ENCODE measurements around the gene ATRAID. TPM values are rescaled to one million over a fixed set of nuclear protein-coding genes. Genes with fewer than 3 reads are reported as not detected.

The ATRAID gene
- total RNA-seq, 1 experiment from 2014 or later = 97.2 TPM

DNA sequence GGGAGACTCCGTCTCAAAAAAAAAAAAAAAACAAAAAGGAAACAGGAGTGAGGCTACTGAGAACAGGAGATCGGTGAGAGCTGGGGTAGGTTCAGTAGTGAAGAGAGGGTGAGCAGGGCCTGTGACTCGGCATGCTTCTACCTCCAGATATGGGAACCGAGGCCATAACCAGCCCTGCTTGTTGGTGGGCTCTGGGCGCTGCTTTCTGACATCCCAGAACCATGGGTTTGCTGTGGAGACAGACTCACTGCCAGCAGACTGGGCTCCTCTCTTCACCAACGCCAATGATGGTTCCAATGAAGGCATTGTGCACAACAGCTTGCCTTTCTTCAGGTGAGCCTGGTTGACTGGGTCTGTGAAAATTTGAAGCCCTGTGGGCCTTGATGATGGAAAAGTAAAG lies 11.6 kb downstream of the ATRAID start:
- H3K9me3 Mint-ChIP-seq = no peaks in the 10 kb centered on the region
- ChIA-PET POLR2A (interaction anchor here (0.7 to 1.0 kb wide), 2 partner anchors 25 to 72 kb away, joined by 3 to 5 read pairs; no protein-coding TSS in a partner anchor), CTCF (interaction anchor here (0.9 kb wide), 1 partner anchor 27 kb away, joined by 3 read pairs; no protein-coding TSS in a partner anchor)
- no peak overlapping the region for H3K4me3 Mint-ChIP-seq
- peaks cover 86% of the 10 kb centered on the region for H3K36me3 Mint-ChIP-seq
- peaks cover 5% of the 10 kb centered on the region for H3K4me1 Mint-ChIP-seq
- DNase-seq (ENCODE audit: low spot score) = no peak
- H3K27me3 Mint-ChIP-seq (ENCODE audit: low read depth) = no peaks in the 10 kb centered on the region
- no peak overlapping the region for H3K27ac Mint-ChIP-seq
- no peak for TF ChIP-seq TCF7 (CRISPR knock-in tag; IDR thresholded peaks at IDR 0.05; ENCODE audit: low read depth)
- TF ChIP-seq, protein P1, sequence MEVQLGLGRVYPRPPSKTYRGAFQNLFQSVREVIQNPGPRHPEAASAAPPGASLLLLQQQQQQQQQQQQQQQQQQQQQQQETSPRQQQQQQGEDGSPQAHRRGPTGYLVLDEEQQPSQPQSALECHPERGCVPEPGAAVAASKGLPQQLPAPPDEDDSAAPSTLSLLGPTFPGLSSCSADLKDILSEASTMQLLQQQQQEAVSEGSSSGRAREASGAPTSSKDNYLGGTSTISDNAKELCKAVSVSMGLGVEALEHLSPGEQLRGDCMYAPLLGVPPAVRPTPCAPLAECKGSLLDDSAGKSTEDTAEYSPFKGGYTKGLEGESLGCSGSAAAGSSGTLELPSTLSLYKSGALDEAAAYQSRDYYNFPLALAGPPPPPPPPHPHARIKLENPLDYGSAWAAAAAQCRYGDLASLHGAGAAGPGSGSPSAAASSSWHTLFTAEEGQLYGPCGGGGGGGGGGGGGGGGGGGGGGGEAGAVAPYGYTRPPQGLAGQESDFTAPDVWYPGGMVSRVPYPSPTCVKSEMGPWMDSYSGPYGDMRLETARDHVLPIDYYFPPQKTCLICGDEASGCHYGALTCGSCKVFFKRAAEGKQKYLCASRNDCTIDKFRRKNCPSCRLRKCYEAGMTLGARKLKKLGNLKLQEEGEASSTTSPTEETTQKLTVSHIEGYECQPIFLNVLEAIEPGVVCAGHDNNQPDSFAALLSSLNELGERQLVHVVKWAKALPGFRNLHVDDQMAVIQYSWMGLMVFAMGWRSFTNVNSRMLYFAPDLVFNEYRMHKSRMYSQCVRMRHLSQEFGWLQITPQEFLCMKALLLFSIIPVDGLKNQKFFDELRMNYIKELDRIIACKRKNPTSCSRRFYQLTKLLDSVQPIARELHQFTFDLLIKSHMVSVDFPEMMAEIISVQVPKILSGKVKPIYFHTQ (CRISPR knock-in tag; IDR thresholded peaks at IDR 0.05) = no peak
- TF ChIP-seq, protein P2, sequence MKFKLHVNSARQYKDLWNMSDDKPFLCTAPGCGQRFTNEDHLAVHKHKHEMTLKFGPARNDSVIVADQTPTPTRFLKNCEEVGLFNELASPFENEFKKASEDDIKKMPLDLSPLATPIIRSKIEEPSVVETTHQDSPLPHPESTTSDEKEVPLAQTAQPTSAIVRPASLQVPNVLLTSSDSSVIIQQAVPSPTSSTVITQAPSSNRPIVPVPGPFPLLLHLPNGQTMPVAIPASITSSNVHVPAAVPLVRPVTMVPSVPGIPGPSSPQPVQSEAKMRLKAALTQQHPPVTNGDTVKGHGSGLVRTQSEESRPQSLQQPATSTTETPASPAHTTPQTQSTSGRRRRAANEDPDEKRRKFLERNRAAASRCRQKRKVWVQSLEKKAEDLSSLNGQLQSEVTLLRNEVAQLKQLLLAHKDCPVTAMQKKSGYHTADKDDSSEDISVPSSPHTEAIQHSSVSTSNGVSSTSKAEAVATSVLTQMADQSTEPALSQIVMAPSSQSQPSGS (CRISPR knock-in tag; IDR thresholded peaks at IDR 0.05; ENCODE audit: borderline replicate concordance, low read depth) = no peak
- TF ChIP-seq ZNF121 (CRISPR knock-in tag; IDR thresholded peaks at IDR 0.05) = no peak
- no peak for ATAC-seq

- no peak overlapping the region for H3K4me3 Mint-ChIP-seq
- H3K36me3 Mint-ChIP-seq = peaks cover 82% of the 10 kb centered on the region
- ChIA-PET CTCF (interaction anchor here (1.1 to 1.7 kb wide), 2 partner anchors 78 to 92 kb away, joined by 3 read pairs; no protein-coding TSS in a partner anchor), POLR2A (interaction anchor here (1.2 kb wide), 1 partner anchor 25 kb away, joined by 3 read pairs; no protein-coding TSS in a partner anchor)
- ATAC-seq (no peak), DNase-seq (ENCODE audit: low spot score) (no peak)
- no peaks in the 10 kb centered on the region for H3K4me1 Mint-ChIP-seq
- H3K9me3 Mint-ChIP-seq = no peaks in the 10 kb centered on the region
- H3K27ac Mint-ChIP-seq = no peak overlapping the region
- no peaks in the 10 kb centered on the region for H3K27me3 Mint-ChIP-seq (ENCODE audit: low read depth)
- TF ChIP-seq ESRRA (CRISPR knock-in tag; IDR thresholded peaks at IDR 0.05; ENCODE audit: borderline replicate concordance) (no peak), AFF4 (CRISPR knock-in tag; IDR thresholded peaks at IDR 0.05; ENCODE audit: borderline replicate concordance) (no peak), E2F1 (CRISPR knock-in tag; IDR thresholded peaks at IDR 0.05) (no peak), TCF7 (CRISPR knock-in tag; IDR thresholded peaks at IDR 0.05; ENCODE audit: low read depth) (no peak), GABPB1 (CRISPR knock-in tag; IDR thresholded peaks at IDR 0.05) (no peak), MXD4 (CRISPR knock-in tag; IDR thresholded peaks at IDR 0.05; ENCODE audit: borderline replicate concordance) (no peak), ZNF671 (CRISPR knock-in tag; IDR thresholded peaks at IDR 0.05) (no peak), EMX1 (CRISPR knock-in tag; IDR thresholded peaks at IDR 0.05) (no peak), FOXP4 (CRISPR knock-in tag; IDR thresholded peaks at IDR 0.05) (no peak), KAT7 (CRISPR knock-in tag; IDR thresholded peaks at IDR 0.05; ENCODE audit: borderline replicate concordance) (no peak), ELF4 (CRISPR knock-in tag; IDR thresholded peaks at IDR 0.05; ENCODE audit: low read depth) (no peak), NR1H2 (CRISPR knock-in tag; IDR thresholded peaks at IDR 0.05) (no peak)
- TF ChIP-seq, protein P3, sequence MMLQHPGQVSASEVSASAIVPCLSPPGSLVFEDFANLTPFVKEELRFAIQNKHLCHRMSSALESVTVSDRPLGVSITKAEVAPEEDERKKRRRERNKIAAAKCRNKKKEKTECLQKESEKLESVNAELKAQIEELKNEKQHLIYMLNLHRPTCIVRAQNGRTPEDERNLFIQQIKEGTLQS (CRISPR knock-in tag; conservative IDR thresholded peaks at IDR 0.05) = no peak
- TF ChIP-seq, protein P2 (CRISPR knock-in tag; IDR thresholded peaks at IDR 0.05; ENCODE audit: borderline replicate concordance, low read depth) = no peak
- TF ChIP-seq, protein P4, sequence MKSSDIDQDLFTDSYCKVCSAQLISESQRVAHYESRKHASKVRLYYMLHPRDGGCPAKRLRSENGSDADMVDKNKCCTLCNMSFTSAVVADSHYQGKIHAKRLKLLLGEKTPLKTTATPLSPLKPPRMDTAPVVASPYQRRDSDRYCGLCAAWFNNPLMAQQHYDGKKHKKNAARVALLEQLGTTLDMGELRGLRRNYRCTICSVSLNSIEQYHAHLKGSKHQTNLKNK (CRISPR knock-in tag; IDR thresholded peaks at IDR 0.05) = no peak
- TF ChIP-seq, protein P5, sequence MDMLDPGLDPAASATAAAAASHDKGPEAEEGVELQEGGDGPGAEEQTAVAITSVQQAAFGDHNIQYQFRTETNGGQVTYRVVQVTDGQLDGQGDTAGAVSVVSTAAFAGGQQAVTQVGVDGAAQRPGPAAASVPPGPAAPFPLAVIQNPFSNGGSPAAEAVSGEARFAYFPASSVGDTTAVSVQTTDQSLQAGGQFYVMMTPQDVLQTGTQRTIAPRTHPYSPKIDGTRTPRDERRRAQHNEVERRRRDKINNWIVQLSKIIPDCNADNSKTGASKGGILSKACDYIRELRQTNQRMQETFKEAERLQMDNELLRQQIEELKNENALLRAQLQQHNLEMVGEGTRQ (CRISPR knock-in tag; IDR thresholded peaks at IDR 0.05) = no peak
These were observed 13.7 kb downstream of the ATRAID start for GRCh38 chr2:27225526-27225925.
